Measurements from ENCODE around the gene CCT3. TPM values are rescaled to one million over a fixed set of nuclear protein-coding genes. Genes with fewer than 3 reads are reported as not detected.

Gene CCT3
- total RNA-seq, 1 donor from 2014 or later = 270 TPM

DNA sequence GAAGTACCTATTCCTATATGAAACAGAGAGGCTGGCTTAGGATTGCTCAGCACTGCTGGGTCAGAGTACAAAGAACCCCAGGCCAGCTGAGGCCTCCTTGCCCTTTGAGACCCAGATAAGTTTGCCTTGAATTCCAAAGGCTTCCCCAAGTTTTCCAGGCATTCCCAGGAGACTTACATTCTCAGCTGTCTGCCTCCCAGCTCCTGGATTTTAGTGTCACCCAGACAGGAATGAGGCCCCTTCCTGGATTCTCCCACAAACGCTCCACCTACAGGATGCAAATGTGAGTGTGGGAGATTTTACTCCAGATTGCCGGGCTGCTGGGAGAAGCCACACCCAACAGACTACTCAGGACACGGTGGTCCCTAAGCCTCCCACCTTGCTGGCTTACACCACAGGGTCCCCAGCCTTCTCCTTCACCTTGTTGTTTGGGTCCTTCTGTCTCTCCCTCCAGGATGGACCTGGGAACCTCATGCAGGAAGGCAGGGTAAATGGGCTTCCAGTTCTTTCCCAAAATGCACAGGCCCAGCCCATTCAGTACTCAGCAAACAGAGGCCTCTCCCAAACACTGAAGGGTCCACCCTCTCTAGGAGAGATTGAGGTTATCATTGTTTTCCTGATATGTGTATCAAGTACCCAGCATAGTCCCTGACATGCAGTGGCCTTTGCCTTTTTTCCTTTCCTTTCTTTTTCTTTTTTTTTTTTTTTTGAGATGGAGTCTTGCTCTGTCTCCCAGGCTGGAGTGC is 41.5 kb upstream of the CCT3 start:
- no peaks in the 10 kb centered on the region for H3K36me3 Mint-ChIP-seq (ENCODE audit: insufficient read depth)
- no peak for DNase-seq (ENCODE audit: low spot score, unreplicated experiment)
- H3K4me1 Mint-ChIP-seq (ENCODE audit: low read depth) = no peaks in the 10 kb centered on the region
- no peak for TF ChIP-seq CTCF (IDR thresholded peaks at IDR 0.05; ENCODE audit: unreplicated experiment)
- H3K27me3 Mint-ChIP-seq = peaks cover 19% of the 10 kb centered on the region
- H3K27ac Mint-ChIP-seq = no peak overlapping the region
- no peak overlapping the region for H3K4me3 Mint-ChIP-seq (ENCODE audit: low read depth)
- no peaks in the 10 kb centered on the region for H3K9me3 Mint-ChIP-seq (ENCODE audit: low read depth)

DNA sequence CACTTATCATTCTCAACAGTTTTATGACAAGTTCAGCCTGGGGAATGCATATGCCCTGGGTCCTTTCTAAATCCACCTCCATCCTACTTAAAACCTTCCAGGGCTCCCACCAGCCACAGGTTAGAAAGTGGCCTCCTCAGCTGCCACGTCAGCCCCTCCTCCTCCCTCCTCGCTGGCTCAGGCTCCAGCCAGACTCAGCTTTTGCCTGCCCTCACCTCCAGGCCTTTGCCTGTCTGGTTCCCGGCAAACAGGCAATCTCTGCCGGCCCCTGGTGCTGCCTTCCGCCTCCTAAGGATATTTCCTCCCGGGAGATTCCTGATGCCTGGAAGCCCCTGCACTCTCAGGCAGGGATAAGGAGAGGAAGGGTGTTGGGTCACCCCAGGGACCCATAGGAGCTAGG is 40.5 kb upstream of the CCT3 start:
- Mint-ChIP-seq H3K4me1 (ENCODE audit: low read depth) (no peaks in the 10 kb centered on the region), H3K36me3 (ENCODE audit: insufficient read depth) (no peaks in the 10 kb centered on the region), H3K27ac (no peak overlapping the region), H3K4me3 (ENCODE audit: low read depth) (no peak overlapping the region), H3K27me3 (peaks cover 17% of the 10 kb centered on the region), H3K9me3 (ENCODE audit: low read depth) (no peaks in the 10 kb centered on the region)
- no peak for DNase-seq (ENCODE audit: low spot score, unreplicated experiment)
- no peak for TF ChIP-seq CTCF (IDR thresholded peaks at IDR 0.05; ENCODE audit: unreplicated experiment)

GRCh38 chr1:156376958-156377919 is 39.1 kb upstream of the CCT3 start:
- no peak for TF ChIP-seq CTCF (IDR thresholded peaks at IDR 0.05; ENCODE audit: unreplicated experiment)
- Mint-ChIP-seq H3K27ac (no peak overlapping the region), H3K4me1 (ENCODE audit: low read depth) (no peaks in the 10 kb centered on the region), H3K27me3 (peaks cover 16% of the 10 kb centered on the region), H3K4me3 (ENCODE audit: low read depth) (no peak overlapping the region), H3K9me3 (ENCODE audit: low read depth) (no peaks in the 10 kb centered on the region), H3K36me3 (ENCODE audit: insufficient read depth) (no peaks in the 10 kb centered on the region)
- no peak for DNase-seq (ENCODE audit: low spot score, unreplicated experiment)

DNA sequence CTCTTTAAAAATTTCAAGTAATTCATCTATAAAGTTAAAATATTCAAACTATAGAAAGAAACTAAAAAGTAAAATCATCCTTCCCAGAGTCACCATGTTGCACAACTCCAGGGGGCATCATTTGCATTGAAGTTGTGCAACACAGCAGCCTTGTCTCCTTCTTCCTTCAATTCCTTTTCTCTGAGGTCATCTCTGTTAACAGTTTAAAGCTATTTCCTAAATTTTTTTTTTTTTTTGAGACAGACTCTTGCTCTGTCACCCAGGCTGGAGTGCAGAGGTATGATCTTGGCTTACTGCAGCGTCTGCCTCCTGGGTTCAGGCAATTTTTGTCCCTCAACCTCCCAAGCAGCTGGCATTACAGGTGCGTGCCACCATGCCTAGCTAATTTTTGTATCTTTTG is 38.1 kb upstream of the CCT3 start:
- peaks cover 15% of the 10 kb centered on the region for H3K27me3 Mint-ChIP-seq
- H3K36me3 Mint-ChIP-seq (ENCODE audit: insufficient read depth) = no peaks in the 10 kb centered on the region
- no peak for DNase-seq (ENCODE audit: low spot score, unreplicated experiment)
- no peaks in the 10 kb centered on the region for H3K9me3 Mint-ChIP-seq (ENCODE audit: low read depth)
- TF ChIP-seq CTCF (IDR thresholded peaks at IDR 0.05; ENCODE audit: unreplicated experiment) = no peak
- no peak overlapping the region for H3K4me3 Mint-ChIP-seq (ENCODE audit: low read depth)
- no peaks in the 10 kb centered on the region for H3K4me1 Mint-ChIP-seq (ENCODE audit: low read depth)
- no peak overlapping the region for H3K27ac Mint-ChIP-seq

- no peaks in the 10 kb centered on the region for H3K36me3 Mint-ChIP-seq (ENCODE audit: insufficient read depth)
- no peak overlapping the region for H3K4me3 Mint-ChIP-seq (ENCODE audit: low read depth)
- H3K27me3 Mint-ChIP-seq = peaks cover 22% of the 10 kb centered on the region
Measured at GRCh38 chr1:156373546-156373945, 35.5 kb upstream of the CCT3 start.

More at GRCh38 chr1:156373546-156373945, 35.5 kb upstream of the CCT3 start:
- no peaks in the 10 kb centered on the region for H3K4me1 Mint-ChIP-seq (ENCODE audit: low read depth)
- TF ChIP-seq CTCF (IDR thresholded peaks at IDR 0.05; ENCODE audit: unreplicated experiment) = no peak
- H3K27ac Mint-ChIP-seq = no peak overlapping the region
- no peak for DNase-seq (ENCODE audit: low spot score, unreplicated experiment)
- H3K9me3 Mint-ChIP-seq (ENCODE audit: low read depth) = no peaks in the 10 kb centered on the region
